Body of pancreas (tissue), 4 donors: ENCODE data around the gene LGI2.

Source experiments
- POLR2A ChIP-seq, 3 donors: fragments of 450-650 bp; IDR thresholded peaks; one replicate each; pipeline ENCODE4 v1.6.1; 2016; ENCODE audit warnings: antibody characterized with exemption in 3 of 3, mild to moderate bottlenecking in 2 of 3
- TF ChIP-seq, protein P1 (sequence below), 7 experiments: fragments of 450-650 bp in 4 of 7; fragments of 200-600 bp in 3 of 7; sonication (generic) in 3 of 7; IDR thresholded peaks; one replicate each; pipeline ENCODE4 v1.5.1; 2016 to 2019; ENCODE audit warnings: antibody characterized with exemption in 7 of 7

DNA sequence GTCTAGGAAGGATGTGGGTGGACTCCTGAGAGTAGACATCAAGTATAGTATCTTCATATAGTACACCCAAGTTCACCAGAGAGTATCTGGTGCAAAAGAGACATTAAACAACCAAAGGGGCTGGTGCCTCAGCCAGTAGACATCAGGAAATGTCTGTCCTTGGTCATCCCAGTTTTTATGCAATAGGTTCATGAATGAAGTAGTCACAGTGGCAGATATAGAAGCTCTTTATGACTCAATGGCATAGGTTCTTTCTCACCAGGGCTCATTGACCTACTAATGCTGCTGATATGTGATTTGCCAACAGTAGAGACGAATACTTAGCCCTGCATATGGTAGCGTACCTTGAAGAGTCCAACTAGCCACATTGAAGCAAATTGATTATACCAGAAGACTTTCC lies 72.9 kb downstream of the LGI2 start:
- TF ChIP-seq, protein P1, sequence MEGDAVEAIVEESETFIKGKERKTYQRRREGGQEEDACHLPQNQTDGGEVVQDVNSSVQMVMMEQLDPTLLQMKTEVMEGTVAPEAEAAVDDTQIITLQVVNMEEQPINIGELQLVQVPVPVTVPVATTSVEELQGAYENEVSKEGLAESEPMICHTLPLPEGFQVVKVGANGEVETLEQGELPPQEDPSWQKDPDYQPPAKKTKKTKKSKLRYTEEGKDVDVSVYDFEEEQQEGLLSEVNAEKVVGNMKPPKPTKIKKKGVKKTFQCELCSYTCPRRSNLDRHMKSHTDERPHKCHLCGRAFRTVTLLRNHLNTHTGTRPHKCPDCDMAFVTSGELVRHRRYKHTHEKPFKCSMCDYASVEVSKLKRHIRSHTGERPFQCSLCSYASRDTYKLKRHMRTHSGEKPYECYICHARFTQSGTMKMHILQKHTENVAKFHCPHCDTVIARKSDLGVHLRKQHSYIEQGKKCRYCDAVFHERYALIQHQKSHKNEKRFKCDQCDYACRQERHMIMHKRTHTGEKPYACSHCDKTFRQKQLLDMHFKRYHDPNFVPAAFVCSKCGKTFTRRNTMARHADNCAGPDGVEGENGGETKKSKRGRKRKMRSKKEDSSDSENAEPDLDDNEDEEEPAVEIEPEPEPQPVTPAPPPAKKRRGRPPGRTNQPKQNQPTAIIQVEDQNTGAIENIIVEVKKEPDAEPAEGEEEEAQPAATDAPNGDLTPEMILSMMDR (IDR thresholded peaks at IDR 0.05), result no peak
- TF ChIP-seq POLR2A (IDR thresholded peaks at IDR 0.05), result no peak
